Measurements from ENCODE around the gene UVRAG.
"Not testable (repeated sequence)": the region's sequence is repeated elsewhere in the genome, so short reads cannot be mapped to it uniquely, and the experiment has no call there.

The UVRAG gene

GRCh38 chr11:75910426-75911145, 95.6 kb downstream of the UVRAG start:
- no peak for TF ChIP-seq JUND (IDR thresholded peaks at IDR 0.05; ENCODE audit: low read depth)
- DNase-seq (ENCODE audit: low read depth in 1 of 2, low spot score in 1 of 2), result no peak
- in situ Hi-C loops (cut with HindIII; ENCODE audit: low pct_unique_long_range_greater_than_20kb, low sequenced_read_pairs), result no loop called here

GRCh38 chr11:75911459-75911858, 96.4 kb downstream of the UVRAG start:
- in situ Hi-C loops (cut with HindIII; ENCODE audit: low pct_unique_long_range_greater_than_20kb, low sequenced_read_pairs), result no loop called here
- DNase-seq (ENCODE audit: low read depth in 1 of 2, low spot score in 1 of 2), result no peak
- TF ChIP-seq JUND (IDR thresholded peaks at IDR 0.05; ENCODE audit: low read depth), result no peak

- no peak for DNase-seq (ENCODE audit: low read depth in 1 of 2, low spot score in 1 of 2)
- no peak for TF ChIP-seq JUND (IDR thresholded peaks at IDR 0.05; ENCODE audit: low read depth)
- in situ Hi-C loops (cut with HindIII; ENCODE audit: low pct_unique_long_range_greater_than_20kb, low sequenced_read_pairs), result no loop called here
Observed at GRCh38 chr11:75913984-75914383, 99.0 kb downstream of the UVRAG start.

- no peak for DNase-seq (ENCODE audit: low read depth in 1 of 2, low spot score in 1 of 2)
- TF ChIP-seq JUND (IDR thresholded peaks at IDR 0.05; ENCODE audit: low read depth), result no peak
- in situ Hi-C loops (cut with HindIII; ENCODE audit: low pct_unique_long_range_greater_than_20kb, low sequenced_read_pairs), result no loop called here
Observed at GRCh38 chr11:75916882-75917281, 101.9 kb downstream of the UVRAG start.

- DNase-seq (ENCODE audit: low read depth in 1 of 2, low spot score in 1 of 2), result no peak
- in situ Hi-C loops (cut with HindIII; ENCODE audit: low pct_unique_long_range_greater_than_20kb, low sequenced_read_pairs), result no loop called here
- no peak for TF ChIP-seq JUND (IDR thresholded peaks at IDR 0.05; ENCODE audit: low read depth)
Observed at GRCh38 chr11:75918331-75918730, 103.3 kb downstream of the UVRAG start.

- DNase-seq (ENCODE audit: low read depth in 1 of 2, low spot score in 1 of 2), result no peak
- no peak for TF ChIP-seq JUND (IDR thresholded peaks at IDR 0.05; ENCODE audit: low read depth)
- in situ Hi-C loops (cut with HindIII; ENCODE audit: low pct_unique_long_range_greater_than_20kb, low sequenced_read_pairs), result no loop called here
Observed at GRCh38 chr11:75919525-75919924, 104.5 kb downstream of the UVRAG start.

GRCh38 chr11:75920848-75921247, 105.8 kb downstream of the UVRAG start:
- in situ Hi-C loops (cut with HindIII; ENCODE audit: low pct_unique_long_range_greater_than_20kb, low sequenced_read_pairs), result no loop called here

GRCh38 chr11:75921808-75922207, 106.8 kb downstream of the UVRAG start:
- no peak for DNase-seq (ENCODE audit: low read depth in 1 of 2, low spot score in 1 of 2)
- in situ Hi-C loops (cut with HindIII; ENCODE audit: low pct_unique_long_range_greater_than_20kb, low sequenced_read_pairs), result no loop called here
- no peak for TF ChIP-seq JUND (IDR thresholded peaks at IDR 0.05; ENCODE audit: low read depth)

More at GRCh38 chr11:75920848-75921247, 105.8 kb downstream of the UVRAG start:
- no peak for DNase-seq (ENCODE audit: low read depth in 1 of 2, low spot score in 1 of 2)
- TF ChIP-seq JUND (IDR thresholded peaks at IDR 0.05; ENCODE audit: low read depth), result no peak

- DNase-seq (ENCODE audit: low read depth in 1 of 2, low spot score in 1 of 2), result no peak
- no peak for TF ChIP-seq JUND (IDR thresholded peaks at IDR 0.05; ENCODE audit: low read depth)
- in situ Hi-C loops (cut with HindIII; ENCODE audit: low pct_unique_long_range_greater_than_20kb, low sequenced_read_pairs), result no loop called here
Observed at GRCh38 chr11:75924966-75925784, 110.2 kb downstream of the UVRAG start.

GRCh38 chr11:75925785-75926164, 110.8 kb downstream of the UVRAG start:
- in situ Hi-C loops (cut with HindIII; ENCODE audit: low pct_unique_long_range_greater_than_20kb, low sequenced_read_pairs), result no loop called here
- no peak for TF ChIP-seq JUND (IDR thresholded peaks at IDR 0.05; ENCODE audit: low read depth)
- no peak for DNase-seq (ENCODE audit: low read depth in 1 of 2, low spot score in 1 of 2)

- in situ Hi-C loops (cut with HindIII; ENCODE audit: low pct_unique_long_range_greater_than_20kb, low sequenced_read_pairs), result no loop called here
- no peak for TF ChIP-seq JUND (IDR thresholded peaks at IDR 0.05; ENCODE audit: low read depth)
- DNase-seq (ENCODE audit: low read depth in 1 of 2, low spot score in 1 of 2), result no peak
Observed at GRCh38 chr11:75929706-75930105, 114.7 kb downstream of the UVRAG start.

GRCh38 chr11:75930534-75930933, 115.5 kb downstream of the UVRAG start:
- in situ Hi-C loops (cut with HindIII; ENCODE audit: low pct_unique_long_range_greater_than_20kb, low sequenced_read_pairs), result no loop called here
- no peak for TF ChIP-seq JUND (IDR thresholded peaks at IDR 0.05; ENCODE audit: low read depth)
- DNase-seq (ENCODE audit: low read depth in 1 of 2, low spot score in 1 of 2), result no peak

GRCh38 chr11:75931124-75931523, 116.1 kb downstream of the UVRAG start:
- in situ Hi-C loops (cut with HindIII; ENCODE audit: low pct_unique_long_range_greater_than_20kb, low sequenced_read_pairs), result no loop called here
- no peak for DNase-seq (ENCODE audit: low read depth in 1 of 2, low spot score in 1 of 2)

GRCh38 chr11:75933736-75934135, 118.7 kb downstream of the UVRAG start:
- DNase-seq (ENCODE audit: low read depth in 1 of 2, low spot score in 1 of 2); in situ Hi-C loops (cut with HindIII; ENCODE audit: low pct_unique_long_range_greater_than_20kb, low sequenced_read_pairs): not testable (repeated sequence)

More at GRCh38 chr11:75931124-75931523, 116.1 kb downstream of the UVRAG start:
- TF ChIP-seq JUND (IDR thresholded peaks at IDR 0.05; ENCODE audit: low read depth), result no peak
